PC-9 (cell line): ENCODE measurements around the gene HMGXB4. TPM values are rescaled to one million over a fixed set of nuclear protein-coding genes. Genes with fewer than 3 reads are reported as not detected.

ENCODE experiments used
- BruUV-seq: library from RNA; stranded (reverse); fragments of 400-500 nt; replicated peaks from 2 replicates; lab custom pipeline; 2021; lab: Mats Ljungman, UMichigan
- CTCF ChIA-PET: fragments of 300-600 bp; sonication (Branson Sonifier 250); formaldehyde crosslinking; loops from one replicate; lab custom pipeline; 2022; ENCODE audit warnings: antibody characterized with exemption; lab: Charles Lee
- POLR2A ChIA-PET: fragments of 300-600 bp; sonication (Branson Sonifier 250); formaldehyde crosslinking; loops from one replicate; lab custom pipeline; 2022; ENCODE audit warnings: antibody characterized with exemption; ENCODE audit not compliant: unreplicated experiment; lab: Charles Lee
- DNase-seq, 2 experiments: peaks; one replicate each; pipeline versions ENCODE4 v3.0.0 to v3.0.0-alpha.2; 2015 to 2022; ENCODE audit warnings: mixed read lengths in 1 of 2
- H2AFZ ChIP-seq: fragments of 200-600 bp; sonication (generic); 2 replicates; pipeline ENCODE4 v1.8.1; 2017; ENCODE audit warnings: antibody characterized with exemption
- H3F3A ChIP-seq: fragments of 200-600 bp; sonication (generic); 2 replicates; pipeline ENCODE4 v1.8.1; 2017; ENCODE audit warnings: antibody characterized with exemption, mild to moderate bottlenecking, low read depth; ENCODE audit not compliant: insufficient read depth
- H3K27ac ChIP-seq: fragments of 200-600 bp; sonication (generic); 2 replicates; pipeline ENCODE4 v1.6.1; 2016; ENCODE audit warnings: mixed run types
- H3K27me3 ChIP-seq: fragments of 200-600 bp; sonication (generic); 2 replicates; pipeline ENCODE4 v1.6.1; 2016; ENCODE audit warnings: low read depth, mixed run types; ENCODE audit not compliant: insufficient read depth
- H3K36me3 ChIP-seq: fragments of 200-600 bp; sonication (generic); 2 replicates; pipeline ENCODE4 v1.6.1; 2016; ENCODE audit warnings: low read depth, mixed run types
- H3K4me1 ChIP-seq: fragments of 200-600 bp; sonication (generic); replicated peaks from 2 replicates; pipeline ENCODE4 v1.6.1; 2016; ENCODE audit warnings: mixed run types; ENCODE audit not compliant: insufficient read depth
- H3K4me2 ChIP-seq: fragments of 200-600 bp; sonication (generic); 2 replicates; pipeline ENCODE4 v1.6.1; 2017; ENCODE audit warnings: mixed run types
- H3K4me3 ChIP-seq: fragments of 200-600 bp; sonication (generic); 2 replicates; pipeline ENCODE4 v1.6.1; 2016; ENCODE audit warnings: mixed run types
- H3K79me2 ChIP-seq: fragments of 200-600 bp; sonication (generic); 2 replicates; pipeline ENCODE4 v1.6.1; 2017; ENCODE audit warnings: low read depth, mixed run types
- H3K9me2 ChIP-seq: fragments of 200-600 bp; sonication (generic); 2 replicates; pipeline ENCODE4 v1.8.1; 2017; ENCODE audit warnings: mild to moderate bottlenecking; ENCODE audit not compliant: insufficient read depth
- H3K9me3 ChIP-seq: fragments of 200-600 bp; sonication (generic); 2 replicates; pipeline ENCODE4 v1.8.1; 2016; ENCODE audit warnings: low read depth; ENCODE audit not compliant: insufficient read depth
- H4K20me1 ChIP-seq: fragments of 200-600 bp; sonication (generic); 2 replicates; pipeline ENCODE4 v1.8.1; 2017; ENCODE audit not compliant: insufficient read depth
- EZH2 ChIP-seq: fragments of 200-600 bp; sonication (generic); IDR thresholded peaks from 2 replicates; pipeline ENCODE4 v1.8.0; 2017; ENCODE audit warnings: antibody characterized with exemption, low read depth
- intact Hi-C: fragments of 100-400 bp; cut with micrococcal nuclease; formaldehyde crosslinking; loops from one replicate; pipeline ENCODE4 v1.10.0; 2022; ENCODE audit not compliant: unreplicated experiment
- total RNA-seq: library from RNA; stranded (reverse); gene quantifications from 2 replicates; pipeline ENCODE4 v1.2.3, GENCODE V29; 2021
- TF ChIP-seq, protein P1 (sequence below): fragments of 200-600 bp; sonication (generic); conservative IDR thresholded peaks from 2 replicates; pipeline ENCODE4 v1.6.1; 2017; ENCODE audit warnings: mixed run types, antibody characterized with exemption, mild to moderate bottlenecking, moderate library complexity

The HMGXB4 gene
- total RNA-seq, 1 experiment from 2014 or later = 29.2 TPM

DNA sequence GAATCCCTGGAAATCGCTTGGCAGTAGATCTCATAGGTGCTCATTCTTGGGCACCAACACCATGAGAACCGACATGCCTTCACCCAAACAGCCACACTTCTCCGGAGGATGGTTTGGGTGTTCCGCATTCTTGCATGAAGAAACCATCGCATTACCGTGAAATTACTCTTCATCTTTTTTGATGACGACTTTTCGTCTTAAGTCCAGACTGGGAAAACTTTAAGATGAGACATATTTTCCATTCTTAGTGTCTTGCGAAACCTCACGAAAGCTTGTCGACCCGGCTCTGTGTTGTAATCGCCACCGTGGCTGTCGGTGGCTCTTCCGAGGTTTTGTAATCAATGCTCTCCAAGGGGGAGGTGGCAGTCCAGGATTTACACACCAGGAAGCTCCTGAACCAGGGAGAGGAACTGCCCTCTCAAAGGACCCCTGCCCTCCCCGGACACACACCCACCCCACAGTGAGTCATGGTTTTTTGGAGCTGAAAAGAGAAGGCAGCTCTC is 44.1 kb downstream of the HMGXB4 start:
- no peak for TF ChIP-seq EZH2
- TF ChIP-seq, protein P1, sequence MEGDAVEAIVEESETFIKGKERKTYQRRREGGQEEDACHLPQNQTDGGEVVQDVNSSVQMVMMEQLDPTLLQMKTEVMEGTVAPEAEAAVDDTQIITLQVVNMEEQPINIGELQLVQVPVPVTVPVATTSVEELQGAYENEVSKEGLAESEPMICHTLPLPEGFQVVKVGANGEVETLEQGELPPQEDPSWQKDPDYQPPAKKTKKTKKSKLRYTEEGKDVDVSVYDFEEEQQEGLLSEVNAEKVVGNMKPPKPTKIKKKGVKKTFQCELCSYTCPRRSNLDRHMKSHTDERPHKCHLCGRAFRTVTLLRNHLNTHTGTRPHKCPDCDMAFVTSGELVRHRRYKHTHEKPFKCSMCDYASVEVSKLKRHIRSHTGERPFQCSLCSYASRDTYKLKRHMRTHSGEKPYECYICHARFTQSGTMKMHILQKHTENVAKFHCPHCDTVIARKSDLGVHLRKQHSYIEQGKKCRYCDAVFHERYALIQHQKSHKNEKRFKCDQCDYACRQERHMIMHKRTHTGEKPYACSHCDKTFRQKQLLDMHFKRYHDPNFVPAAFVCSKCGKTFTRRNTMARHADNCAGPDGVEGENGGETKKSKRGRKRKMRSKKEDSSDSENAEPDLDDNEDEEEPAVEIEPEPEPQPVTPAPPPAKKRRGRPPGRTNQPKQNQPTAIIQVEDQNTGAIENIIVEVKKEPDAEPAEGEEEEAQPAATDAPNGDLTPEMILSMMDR = no peak
- Histone ChIP-seq H3K4me3 (peak overlapping the region; percentile 75), H3K9me3 (no peaks in the 10 kb centered on the region), H3K9me2 (no peaks in the 10 kb centered on the region), H3K27me3 (no peaks in the 10 kb centered on the region), H3K79me2 (peaks cover 44% of the 10 kb centered on the region), H3F3A (peaks cover 57% of the 10 kb centered on the region), H4K20me1 (no peaks in the 10 kb centered on the region), H3K4me1 (peaks cover 35% of the 10 kb centered on the region), H3K36me3 (0 out of 2 replicates have a peak, but pooled peaks cover 12% of the 10 kb centered on the region), H2AFZ (peak overlapping the region; percentile 46; the same call in 1 of the 2 replicates), H3K27ac (peak overlapping the region; percentile 91), H3K4me2 (peak overlapping the region; percentile 88)
- ChIA-PET CTCF (interaction anchor here (0.5 to 0.8 kb wide), 2 partner anchors 11 to 29 kb away, joined by 3 to 7 read pairs; no protein-coding TSS in a partner anchor), POLR2A (interaction anchor here (0.5 to 0.8 kb wide), 4 partner anchors 10 to 842 kb away, joined by 4 to 19 read pairs (median 16); no protein-coding TSS in a partner anchor)
- DNase-seq = peak; percentile 82 to 99
- no TSS peak for BruUV-seq
- intact Hi-C loops = loop anchor here (1.0 to 10.0 kb wide), 3 partner anchors 11 to 288 kb away; no protein-coding TSS in a partner anchor

- intact Hi-C loops = loop anchor here (10.0 kb wide), 1 partner anchor 72 kb away; no protein-coding TSS in a partner anchor
- Histone ChIP-seq H3K4me3 (no peak overlapping the region), H3K9me2 (no peaks in the 10 kb centered on the region), H3K27ac (peak overlapping the region; percentile 91), H3K79me2 (peaks cover 61% of the 10 kb centered on the region), H3K27me3 (no peaks in the 10 kb centered on the region), H4K20me1 (no peaks in the 10 kb centered on the region), H2AFZ (no peak overlapping the region), H3K4me1 (peaks cover 44% of the 10 kb centered on the region), H3K36me3 (0 out of 2 replicates have a peak, but pooled peaks cover 12% of the 10 kb centered on the region), H3F3A (peaks cover 46% of the 10 kb centered on the region), H3K4me2 (peak overlapping the region; percentile 88), H3K9me3 (no peaks in the 10 kb centered on the region)
- no TSS peak for BruUV-seq
- DNase-seq = no peak
- CTCF ChIA-PET = interaction anchor here (0.6 kb wide), 1 partner anchor 126 kb away, joined by 3 read pairs; no protein-coding TSS in a partner anchor
- TF ChIP-seq, protein P1 = no peak
- no peak for TF ChIP-seq EZH2
- POLR2A ChIA-PET = interaction anchor here (0.9 kb wide), 1 partner anchor 31 kb away, joined by 8 read pairs; no protein-coding TSS in a partner anchor
Observed at GRCh38 chr22:35303029-35303624, 45.8 kb downstream of the HMGXB4 start.

GRCh38 chr22:35305525-35306070 is 48.3 kb downstream of the HMGXB4 start:
- H3K27ac ChIP-seq = no peak overlapping the region
- POLR2A ChIA-PET = no interaction called here
- no peak for DNase-seq
- peaks cover 39% of the 10 kb centered on the region for H3F3A ChIP-seq
- TF ChIP-seq, protein P1 = no peak
- no peak for TF ChIP-seq EZH2
- H3K36me3 ChIP-seq = 0 out of 2 replicates have a peak, but pooled peaks cover 12% of the 10 kb centered on the region
- no peaks in the 10 kb centered on the region for H3K27me3 ChIP-seq
- no peaks in the 10 kb centered on the region for H3K9me2 ChIP-seq
- intact Hi-C loops = loop anchor here (10.0 kb wide), 1 partner anchor 69 kb away; no protein-coding TSS in a partner anchor
- no peaks in the 10 kb centered on the region for H3K9me3 ChIP-seq
- no peak overlapping the region for H2AFZ ChIP-seq
- H3K4me3 ChIP-seq = no peak overlapping the region
- H3K79me2 ChIP-seq = peaks cover 84% of the 10 kb centered on the region
- peaks cover 47% of the 10 kb centered on the region for H3K4me1 ChIP-seq
- no peaks in the 10 kb centered on the region for H4K20me1 ChIP-seq
- H3K4me2 ChIP-seq = no peak overlapping the region
- no TSS peak for BruUV-seq
- CTCF ChIA-PET = interaction anchor here (0.7 kb wide), 1 partner anchor 13 kb away, joined by 3 read pairs; no protein-coding TSS in a partner anchor
